Ovary (tissue), 3 donors: ENCODE results near the gene CENPB.
"Not testable (repeated sequence)": the region's sequence is repeated elsewhere in the genome, so short reads cannot be mapped to it uniquely, and the experiment has no call there.

Experiments used
- CTCF ChIP-seq, 3 donors: fragments of 450-650 bp in 2 of 3; fragments of 200-600 bp in 1 of 3; IDR thresholded peaks; one replicate each; pipeline versions ENCODE4 v1.5.1 to v1.8.0; 2016 to 2022; ENCODE audit warnings: antibody characterized with exemption in 3 of 3, mild to moderate bottlenecking in 1 of 3
- POLR2A ChIP-seq: fragments of 450-650 bp; IDR thresholded peaks from one replicate; pipeline ENCODE4 v1.6.1; 2017; ENCODE audit warnings: antibody characterized with exemption, mild to moderate bottlenecking, moderate library complexity
- donor health status: DM: no; HTN: no; CAD: no.

DNA sequence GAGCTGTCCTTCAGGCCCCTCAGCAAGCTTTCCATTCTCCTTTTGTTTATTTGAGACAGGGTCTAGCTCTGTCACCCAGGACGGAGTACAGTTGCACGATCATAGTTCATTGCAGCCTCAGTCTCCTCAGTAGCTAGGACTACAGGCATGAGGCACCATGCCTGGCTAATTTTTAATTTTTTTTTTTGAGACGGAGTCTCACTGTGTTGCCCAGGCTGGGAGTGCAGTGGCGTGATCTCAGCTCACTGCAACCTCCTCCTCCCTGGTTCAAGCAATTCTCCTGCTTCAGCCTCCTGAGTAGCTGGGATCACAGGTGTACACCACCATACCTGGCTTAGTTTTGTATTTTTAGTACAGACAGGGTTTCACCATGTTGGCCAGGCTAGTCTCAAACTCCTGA is 2.7 kb upstream of the CENPB start:
- not testable (repeated sequence) for TF ChIP-seq CTCF (IDR thresholded peaks at IDR 0.05); POLR2A
